Activated CD4-positive, alpha-beta memory T cell treated with anti-CD3 and anti-CD28 coated beads, Interleukin-2, amount 10 ng/mL, durations not matched to agents 7 days and 5 days (primary cell): ENCODE data around the gene DGKH. TPM values are rescaled to one million over a fixed set of nuclear protein-coding genes. Genes with fewer than 3 reads are reported as not detected.

ENCODE experiments used
- CTCF ChIA-PET: fragments of 350-600 bp; sonication (Branson Sonifier 250); formaldehyde crosslinking; loops from one replicate; lab custom pipeline; 2021; ENCODE audit warnings: antibody characterized with exemption, inconsistent platforms; lab: Charles Lee
- POLR2A ChIA-PET: fragments of 350-600 bp; sonication (Branson Sonifier 250); formaldehyde crosslinking; loops from one replicate; lab custom pipeline; 2021; ENCODE audit warnings: antibody characterized with exemption; lab: Charles Lee
- DNase-seq: peaks from one replicate; pipeline ENCODE4 v3.0.0-alpha.2; 2020
- H3K27ac Mint-ChIP-seq: one replicate; pipeline ENCODE4 v1.8.0; 2021; ENCODE audit warnings: mild to moderate bottlenecking, mixed read lengths
- H3K27me3 Mint-ChIP-seq: one replicate; pipeline ENCODE4 v1.8.0; 2021; ENCODE audit warnings: mixed read lengths
- H3K36me3 Mint-ChIP-seq: one replicate; pipeline ENCODE4 v1.8.0; 2021; ENCODE audit warnings: low read depth, mixed read lengths
- H3K4me1 Mint-ChIP-seq: one replicate; pipeline ENCODE4 v1.8.0; 2021; ENCODE audit warnings: mixed read lengths
- H3K4me3 Mint-ChIP-seq: one replicate; pipeline ENCODE4 v1.8.0; 2021; ENCODE audit warnings: mild to moderate bottlenecking, mixed read lengths
- H3K9me3 Mint-ChIP-seq: one replicate; pipeline ENCODE4 v1.8.0; 2021; ENCODE audit warnings: mixed read lengths
- total RNA-seq, 2 experiments: library from RNA; stranded (reverse); gene quantifications; one replicate each; pipeline ENCODE4 v1.2.3, GENCODE V29; 2021

DGKH gene
- total RNA-seq, 2 experiments from 2014 or later = 20.4 to 21.1 TPM

- ChIA-PET CTCF (no interaction called here), POLR2A (no interaction called here)
- Mint-ChIP-seq H3K4me1 (no peaks in the 10 kb centered on the region), H3K27ac (no peak overlapping the region), H3K27me3 (no peaks in the 10 kb centered on the region), H3K9me3 (no peaks in the 10 kb centered on the region), H3K4me3 (no peak overlapping the region), H3K36me3 (peaks cover 51% of the 10 kb centered on the region)
- DNase-seq = no peak
These were observed 121.6 kb downstream of the DGKH start for GRCh38 chr13:42170029-42170428.

GRCh38 chr13:42173789-42174343 lies 125.4 kb downstream of the DGKH start:
- POLR2A ChIA-PET = no interaction called here
- Mint-ChIP-seq H3K27me3 (no peaks in the 10 kb centered on the region), H3K4me1 (no peaks in the 10 kb centered on the region), H3K27ac (no peak overlapping the region), H3K9me3 (no peaks in the 10 kb centered on the region), H3K36me3 (peaks cover 47% of the 10 kb centered on the region), H3K4me3 (no peak overlapping the region)
- CTCF ChIA-PET = no interaction called here
- no peak for DNase-seq

DNA sequence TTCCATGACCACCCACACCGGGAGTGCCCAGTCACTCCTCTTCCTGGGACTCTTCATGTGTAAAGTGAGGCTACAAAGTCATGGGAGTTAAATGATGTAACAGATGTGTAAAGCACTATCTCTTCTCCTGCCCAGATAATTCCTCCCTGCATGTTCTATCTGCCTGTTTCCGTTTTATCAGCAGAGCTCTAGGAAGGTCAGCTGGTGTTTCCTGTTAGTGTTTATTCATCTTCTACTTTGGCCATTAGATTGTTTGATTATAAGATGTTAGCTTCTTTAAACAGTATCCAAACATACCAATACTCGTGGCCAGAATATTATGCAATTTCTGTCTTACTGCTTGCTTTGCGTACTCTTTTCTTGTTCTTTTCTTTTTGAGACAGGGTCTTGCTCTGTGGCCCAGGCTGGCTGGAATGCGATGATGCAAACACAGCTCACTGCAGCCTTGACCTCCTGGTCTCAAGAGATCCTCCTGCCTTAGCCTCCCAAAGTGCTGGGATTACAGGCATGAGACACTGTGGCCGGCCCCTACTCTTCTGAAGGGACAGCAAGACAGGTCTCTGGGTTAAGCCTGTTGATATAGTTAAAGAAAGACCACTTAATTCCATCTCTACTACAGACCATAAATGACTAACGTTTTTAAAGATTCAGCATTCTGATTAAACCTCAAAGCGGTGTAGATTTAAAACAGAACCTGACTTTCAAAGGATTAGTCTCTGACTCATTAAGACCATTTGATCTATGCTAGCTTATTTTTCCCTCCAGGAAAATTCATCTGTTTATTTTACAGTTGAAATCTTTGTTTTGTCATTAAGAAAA lies 126.1 kb downstream of the DGKH start:
- no peak for DNase-seq
- H3K4me3 Mint-ChIP-seq = no peak overlapping the region
- H3K27ac Mint-ChIP-seq = no peak overlapping the region
- no peaks in the 10 kb centered on the region for H3K9me3 Mint-ChIP-seq
- H3K27me3 Mint-ChIP-seq = no peaks in the 10 kb centered on the region
- H3K36me3 Mint-ChIP-seq = peaks cover 42% of the 10 kb centered on the region
- ChIA-PET CTCF (no interaction called here), POLR2A (no interaction called here)
- no peaks in the 10 kb centered on the region for H3K4me1 Mint-ChIP-seq

DNA sequence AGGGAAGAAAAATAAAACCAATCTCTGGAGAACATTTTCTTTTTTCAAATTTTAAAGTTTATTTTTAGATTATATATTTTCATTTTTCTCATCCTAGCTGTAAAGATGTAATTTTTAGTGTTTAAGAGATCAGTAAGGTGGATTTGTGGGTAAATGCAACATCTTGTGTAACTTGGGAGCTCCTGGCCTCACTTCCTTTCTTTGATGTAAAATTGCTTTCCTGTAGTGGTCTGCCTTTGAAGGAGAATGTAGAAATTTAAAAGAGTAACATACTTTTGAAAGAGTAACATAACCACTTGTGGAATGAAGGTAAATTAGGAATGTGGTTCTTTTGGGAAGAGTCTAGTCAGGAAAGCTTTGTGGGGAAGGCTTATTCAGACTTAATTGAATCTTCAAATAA lies 127.8 kb downstream of the DGKH start:
- peaks cover 38% of the 10 kb centered on the region for H3K36me3 Mint-ChIP-seq
- no peaks in the 10 kb centered on the region for H3K4me1 Mint-ChIP-seq
- DNase-seq = no peak
- ChIA-PET CTCF (no interaction called here), POLR2A (no interaction called here)
- no peak overlapping the region for H3K4me3 Mint-ChIP-seq
- H3K9me3 Mint-ChIP-seq = no peaks in the 10 kb centered on the region
- no peaks in the 10 kb centered on the region for H3K27me3 Mint-ChIP-seq
- no peak overlapping the region for H3K27ac Mint-ChIP-seq

- ChIA-PET POLR2A (no interaction called here), CTCF (no interaction called here)
- DNase-seq = no peak
- H3K4me3 Mint-ChIP-seq = no peak overlapping the region
- no peak overlapping the region for H3K27ac Mint-ChIP-seq
- peaks cover 40% of the 10 kb centered on the region for H3K36me3 Mint-ChIP-seq
- H3K27me3 Mint-ChIP-seq = no peaks in the 10 kb centered on the region
- H3K4me1 Mint-ChIP-seq = no peaks in the 10 kb centered on the region
- H3K9me3 Mint-ChIP-seq = no peaks in the 10 kb centered on the region
These were observed 128.7 kb downstream of the DGKH start for GRCh38 chr13:42177189-42177588.

DNA sequence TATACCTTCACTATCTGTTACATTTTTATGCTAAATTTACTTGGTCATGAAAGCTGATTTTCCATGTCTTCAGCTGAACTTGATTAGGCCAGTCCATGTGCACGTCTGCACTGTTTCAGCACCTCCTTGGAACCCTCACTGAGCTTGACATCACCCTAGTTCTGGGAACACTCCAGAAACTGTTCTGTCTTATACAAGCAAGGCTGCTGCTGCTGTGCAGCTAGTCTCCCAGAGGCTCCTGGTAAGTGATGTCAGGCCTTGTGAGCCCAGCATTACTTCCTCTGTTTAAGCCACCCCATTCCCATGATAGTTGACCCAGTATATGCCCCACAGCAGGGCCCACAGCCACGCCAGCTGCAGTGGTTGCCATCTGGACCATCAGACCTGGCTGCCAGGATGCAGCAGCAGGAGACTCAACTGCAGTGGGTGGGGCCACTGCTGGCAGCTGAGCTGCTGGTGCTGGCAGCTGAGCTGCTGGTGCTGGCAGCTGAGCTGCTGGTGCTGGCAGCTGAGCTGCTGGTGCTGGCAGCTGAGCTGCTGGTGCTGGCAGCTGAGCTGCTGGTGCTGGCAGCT lies 133.0 kb downstream of the DGKH start:
- Mint-ChIP-seq H3K27ac (no peak overlapping the region), H3K36me3 (peaks cover 29% of the 10 kb centered on the region), H3K27me3 (no peaks in the 10 kb centered on the region), H3K4me3 (no peak overlapping the region), H3K4me1 (no peaks in the 10 kb centered on the region), H3K9me3 (no peaks in the 10 kb centered on the region)
- POLR2A ChIA-PET = no interaction called here
- CTCF ChIA-PET = no interaction called here
- no peak for DNase-seq

DNA sequence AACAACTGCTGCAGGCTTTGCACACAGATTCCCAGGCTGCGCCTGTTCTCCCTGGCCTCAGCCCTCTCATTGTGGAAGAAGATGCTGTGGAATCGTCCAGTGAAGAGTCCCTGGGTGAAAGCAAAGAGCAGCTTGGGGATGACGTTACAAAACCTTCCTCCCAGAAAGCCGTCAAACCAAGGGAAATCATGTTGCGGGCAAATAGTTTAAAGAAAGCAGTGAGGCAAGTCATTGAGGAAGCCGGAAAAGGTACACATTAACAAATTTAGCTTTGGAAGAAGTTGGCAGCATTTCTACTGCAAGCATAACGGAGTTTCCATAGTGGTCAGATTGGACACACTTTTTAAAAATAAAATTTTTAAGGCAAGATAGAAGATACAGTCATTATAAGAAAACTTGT lies 140.6 kb downstream of the DGKH start:
- Mint-ChIP-seq H3K9me3 (no peaks in the 10 kb centered on the region), H3K27me3 (no peaks in the 10 kb centered on the region), H3K36me3 (peaks cover 50% of the 10 kb centered on the region), H3K4me1 (no peaks in the 10 kb centered on the region), H3K27ac (no peak overlapping the region), H3K4me3 (no peak overlapping the region)
- POLR2A ChIA-PET = no interaction called here
- CTCF ChIA-PET = no interaction called here
- no peak for DNase-seq

GRCh38 chr13:42190529-42190928 lies 142.1 kb downstream of the DGKH start:
- Mint-ChIP-seq H3K27me3 (no peaks in the 10 kb centered on the region), H3K4me3 (no peak overlapping the region), H3K27ac (no peak overlapping the region), H3K4me1 (no peaks in the 10 kb centered on the region), H3K36me3 (peaks cover 52% of the 10 kb centered on the region), H3K9me3 (no peaks in the 10 kb centered on the region)
- no peak for DNase-seq
- CTCF ChIA-PET = interaction anchor here (0.5 to 1.1 kb wide), 2 partner anchors 19 to 778 kb away, joined by 3 to 5 read pairs; no protein-coding TSS in a partner anchor
- POLR2A ChIA-PET = no interaction called here

DNA sequence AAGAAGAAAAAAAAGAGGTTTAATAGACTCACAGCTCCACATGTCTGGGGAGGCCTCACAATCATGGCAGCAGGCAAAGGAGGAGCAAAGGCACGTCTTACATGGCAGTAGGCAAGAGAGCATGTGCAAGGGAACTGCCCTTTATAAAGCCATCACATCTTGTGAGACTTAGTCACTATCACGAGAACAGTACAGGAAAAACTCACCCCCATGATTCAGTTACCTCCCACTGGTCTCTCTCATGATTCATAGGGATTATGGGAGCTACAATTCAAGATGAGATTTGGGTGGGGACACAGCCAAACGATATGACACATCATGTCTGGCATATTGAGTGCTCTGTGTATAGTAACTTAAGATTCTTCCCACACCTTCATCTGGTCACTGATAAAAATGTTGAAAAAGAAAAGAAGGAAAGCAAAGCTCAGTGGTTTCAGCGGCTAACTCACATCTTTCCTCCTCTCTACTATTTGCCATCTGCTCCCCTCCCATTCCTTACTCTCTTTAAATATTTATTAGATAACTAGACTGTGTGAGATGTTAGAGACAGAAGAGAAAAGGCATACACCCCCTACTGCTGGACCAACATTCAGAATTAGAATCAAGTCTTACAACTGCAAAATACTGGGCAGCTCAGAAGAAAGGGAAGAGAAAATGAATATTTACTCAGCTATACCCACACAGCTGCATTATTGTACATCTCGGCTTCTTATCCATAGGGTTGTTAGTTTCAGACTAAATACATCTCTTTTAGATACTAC lies 163.4 kb downstream of the DGKH start:
- CTCF ChIA-PET = no interaction called here
- POLR2A ChIA-PET = no interaction called here
- no peaks in the 10 kb centered on the region for H3K9me3 Mint-ChIP-seq

DNA sequence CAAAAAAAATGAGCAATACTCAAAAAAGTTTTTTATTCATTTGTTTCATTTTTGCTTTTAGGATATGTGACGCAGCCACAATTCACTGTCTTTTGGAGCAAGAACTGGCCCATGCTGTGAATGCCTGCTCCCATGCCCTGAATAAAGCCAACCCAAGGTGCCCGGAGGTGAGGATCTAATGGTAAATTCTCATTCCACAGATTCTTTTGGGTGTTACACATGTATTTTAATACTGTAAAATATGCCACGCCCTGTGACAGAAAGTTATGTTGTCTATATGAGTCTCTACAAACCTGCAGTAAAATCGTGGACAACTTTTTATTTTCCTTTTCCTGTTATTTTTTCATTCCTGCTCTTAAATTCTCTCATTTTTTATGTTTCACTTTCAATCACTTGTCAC lies 166.0 kb downstream of the DGKH start:
- POLR2A ChIA-PET = no interaction called here
- Mint-ChIP-seq H3K4me1 (no peaks in the 10 kb centered on the region), H3K9me3 (no peaks in the 10 kb centered on the region), H3K27ac (no peak overlapping the region), H3K36me3 (peaks cover 50% of the 10 kb centered on the region), H3K27me3 (no peaks in the 10 kb centered on the region), H3K4me3 (no peak overlapping the region)
- DNase-seq = no peak
- CTCF ChIA-PET = no interaction called here

More for the DNA sequence above, 163.4 kb downstream of the DGKH start:
- H3K27ac Mint-ChIP-seq = no peak overlapping the region
- H3K4me3 Mint-ChIP-seq = no peak overlapping the region
- H3K36me3 Mint-ChIP-seq = peaks cover 53% of the 10 kb centered on the region
- no peaks in the 10 kb centered on the region for H3K27me3 Mint-ChIP-seq
- H3K4me1 Mint-ChIP-seq = no peaks in the 10 kb centered on the region
- no peak for DNase-seq

GRCh38 chr13:42215578-42216421 lies 167.4 kb downstream of the DGKH start:
- CTCF ChIA-PET = interaction anchor here (1.0 kb wide), 1 partner anchor 547 kb away, joined by 3 read pairs; no protein-coding TSS in a partner anchor
- peak; percentile 33 for DNase-seq

GRCh38 chr13:42216422-42216735 lies 167.9 kb downstream of the DGKH start:
- Mint-ChIP-seq H3K36me3 (peaks cover 47% of the 10 kb centered on the region), H3K4me1 (no peaks in the 10 kb centered on the region), H3K9me3 (no peaks in the 10 kb centered on the region), H3K4me3 (no peak overlapping the region), H3K27ac (no peak overlapping the region), H3K27me3 (no peaks in the 10 kb centered on the region)
- DNase-seq = no peak
- ChIA-PET CTCF (interaction anchor here (1.0 kb wide), 1 partner anchor 548 kb away, joined by 3 read pairs; no protein-coding TSS in a partner anchor), POLR2A (no interaction called here)

More at GRCh38 chr13:42215578-42216421, 167.4 kb downstream of the DGKH start:
- Mint-ChIP-seq H3K4me3 (no peak overlapping the region), H3K9me3 (no peaks in the 10 kb centered on the region), H3K27me3 (no peaks in the 10 kb centered on the region), H3K27ac (no peak overlapping the region), H3K36me3 (peaks cover 47% of the 10 kb centered on the region), H3K4me1 (no peaks in the 10 kb centered on the region)
- POLR2A ChIA-PET = no interaction called here
